Suppressor macrophage treated with lipopolysaccharide for 4 hours (primary cell): ENCODE measurements around the gene DCLK1.
"Not testable (repeated sequence)": the region's sequence is repeated elsewhere in the genome, so short reads cannot be mapped to it uniquely, and the experiment has no call there.

Source experiments
- DNase-seq: peaks from one replicate; pipeline ENCODE4 v3.0.0-alpha.2; 2020

DCLK1 gene

GRCh38 chr13:36031490-36031889 is 99.7 kb downstream of the DCLK1 start:
- DNase-seq: no peak

GRCh38 chr13:36030670-36031331 is 100.4 kb downstream of the DCLK1 start:
- DNase-seq: peak; percentile 5

- no peak for DNase-seq
These were observed 102.0 kb downstream of the DCLK1 start for GRCh38 chr13:36029166-36029565.

DNA sequence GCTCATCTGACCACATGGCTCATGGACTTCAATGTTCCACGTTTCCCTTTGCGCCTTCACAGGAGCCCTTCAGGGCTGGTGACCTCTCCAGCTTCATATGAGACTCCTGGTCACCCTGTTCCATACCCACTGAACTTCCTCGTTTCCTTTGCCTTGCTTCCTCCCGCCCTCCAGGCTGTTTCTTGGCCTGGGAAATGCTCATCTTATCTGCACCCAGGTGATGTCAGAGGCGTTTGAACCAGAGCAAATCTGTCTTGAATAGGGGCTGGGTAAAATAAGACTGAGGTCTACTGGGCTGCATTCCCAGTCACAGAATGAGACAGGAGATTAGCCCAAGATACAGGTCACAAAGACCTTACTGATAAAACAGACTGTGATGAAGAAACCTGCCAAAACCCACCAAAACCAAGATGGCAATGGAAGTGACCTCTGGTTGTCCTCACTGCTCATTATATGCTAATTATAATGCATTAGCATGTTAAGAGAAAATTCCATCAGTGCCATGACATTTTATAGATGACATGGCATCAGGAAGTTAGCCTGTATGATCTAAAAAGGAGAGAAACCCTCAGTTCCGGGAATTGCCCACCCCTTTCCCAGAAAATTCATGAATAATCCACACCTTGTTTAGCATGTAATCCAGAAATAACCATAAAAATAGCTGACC is 102.7 kb downstream of the DCLK1 start:
- no peak for DNase-seq

- no peak for DNase-seq
These were observed 104.7 kb downstream of the DCLK1 start for GRCh38 chr13:36026531-36026930.

DNA sequence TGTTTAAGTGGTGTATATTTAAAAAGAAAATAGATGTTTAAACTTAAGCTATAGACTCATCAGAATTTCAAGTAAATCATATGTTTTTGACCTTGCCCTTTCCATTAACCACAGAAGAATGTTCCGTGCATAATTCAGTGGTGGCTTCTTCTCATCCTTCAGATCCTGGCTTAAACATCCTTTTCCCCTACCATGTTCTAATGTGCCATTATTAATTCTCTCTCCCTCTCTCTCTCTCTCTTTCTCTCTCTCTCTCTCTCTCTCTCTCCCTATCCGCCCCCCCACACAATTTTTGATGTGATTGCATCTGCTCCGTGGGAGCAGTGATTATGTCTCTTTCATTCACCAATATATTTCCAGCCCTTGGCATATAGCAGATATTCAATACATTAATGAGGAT is 116.4 kb downstream of the DCLK1 start:
- no peak for DNase-seq

DNA sequence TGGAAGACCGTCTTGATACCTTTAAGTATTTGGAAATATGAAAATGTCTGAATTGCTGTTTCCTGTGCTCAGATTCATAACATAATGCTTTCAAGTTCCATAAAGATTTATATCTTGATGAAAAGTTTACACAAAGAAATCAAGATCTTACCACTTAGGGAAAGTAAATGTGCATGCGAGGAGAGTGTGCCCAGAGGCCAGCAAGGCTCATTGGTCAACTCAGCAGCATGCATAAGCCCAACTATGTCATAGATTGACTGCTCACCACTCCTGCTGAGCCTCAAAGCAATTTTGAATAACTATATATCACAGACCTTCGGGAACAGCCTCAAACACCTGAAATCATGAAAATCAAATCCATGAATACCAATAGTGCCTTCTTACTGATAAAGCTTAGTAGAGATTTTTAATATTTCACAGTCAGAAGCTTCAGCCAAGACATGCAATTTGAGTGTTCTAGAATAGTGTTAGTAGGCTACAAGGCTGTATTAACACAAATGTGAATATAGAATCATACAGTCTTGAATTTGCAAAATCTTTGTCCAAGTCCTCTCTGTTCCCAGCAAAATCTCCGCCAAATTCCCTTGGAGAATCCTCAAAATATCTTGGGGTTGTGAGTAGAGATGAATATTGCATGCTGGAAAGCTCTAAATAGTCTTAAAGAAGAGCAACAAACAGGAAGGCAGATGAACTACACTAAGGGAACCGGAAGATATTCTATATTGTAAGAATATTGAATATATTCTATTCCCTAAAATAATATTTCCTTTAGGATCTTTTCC is 124.1 kb downstream of the DCLK1 start:
- no peak for DNase-seq

DNA sequence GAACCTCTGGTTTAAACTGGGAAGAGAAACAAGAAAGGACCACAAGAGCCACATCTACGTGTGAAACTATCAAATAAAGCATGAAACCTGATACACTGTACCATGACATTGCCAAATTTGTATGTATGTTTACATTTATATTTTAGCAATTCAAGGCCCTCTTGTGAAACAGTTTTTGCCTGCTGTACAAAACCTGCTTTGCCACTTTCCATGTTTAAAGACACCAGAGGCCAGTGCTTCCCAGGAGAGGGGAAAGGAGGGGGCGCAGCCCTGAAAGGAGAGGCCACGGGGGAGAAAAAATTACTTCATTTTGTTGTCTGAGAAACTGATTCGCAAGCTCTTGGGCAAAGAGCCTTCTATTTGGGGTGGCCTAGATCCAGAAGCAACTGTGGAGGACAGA is 124.8 kb downstream of the DCLK1 start:
- DNase-seq: no peak

DNA sequence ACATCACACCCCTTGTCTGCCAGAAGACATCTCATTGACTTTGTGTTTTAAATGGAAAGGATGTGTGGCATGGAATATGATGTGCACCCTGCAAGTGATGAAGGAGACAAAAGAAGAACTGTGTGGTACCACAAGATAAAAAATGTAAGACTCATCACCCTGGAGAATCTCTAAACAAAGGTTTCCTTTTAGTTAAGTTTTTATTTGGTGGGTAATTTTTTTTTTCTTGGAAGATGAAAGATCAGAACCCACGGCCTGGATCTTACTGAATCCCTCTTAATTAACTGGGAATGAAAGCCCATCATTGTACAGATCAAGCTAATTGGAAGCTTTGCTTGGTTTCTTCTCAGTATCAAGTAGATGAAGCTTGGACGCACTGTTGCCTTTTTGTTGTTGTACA is 129.6 kb downstream of the DCLK1 start:
- no peak for DNase-seq

- no peak for DNase-seq
These were observed 131.2 kb downstream of the DCLK1 start for GRCh38 chr13:36000028-36000427.

DNA sequence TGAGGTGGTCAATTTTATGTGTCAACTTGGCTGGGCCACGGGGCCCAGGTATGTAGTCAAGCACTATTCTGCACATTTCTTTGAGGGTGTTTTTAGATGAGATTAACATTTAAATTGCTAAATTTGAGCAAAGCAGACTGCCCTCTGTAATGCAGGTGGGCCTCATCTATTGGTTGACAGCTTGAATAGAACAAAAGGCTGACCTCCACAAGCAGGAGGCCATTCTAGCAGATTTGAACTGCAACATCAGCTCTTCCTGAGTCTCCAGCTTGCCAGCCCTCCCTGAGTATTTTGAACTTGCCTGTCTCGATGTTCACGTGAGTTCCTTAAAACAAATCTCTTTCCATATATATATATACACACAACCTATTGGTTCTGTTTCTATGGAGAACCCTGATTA is 134.8 kb downstream of the DCLK1 start:
- DNase-seq: no peak

- no peak for DNase-seq
These were observed 136.0 kb downstream of the DCLK1 start for GRCh38 chr13:35995136-35995535.

- no peak for DNase-seq
These were observed 136.8 kb downstream of the DCLK1 start for GRCh38 chr13:35994131-35994966.

DNA sequence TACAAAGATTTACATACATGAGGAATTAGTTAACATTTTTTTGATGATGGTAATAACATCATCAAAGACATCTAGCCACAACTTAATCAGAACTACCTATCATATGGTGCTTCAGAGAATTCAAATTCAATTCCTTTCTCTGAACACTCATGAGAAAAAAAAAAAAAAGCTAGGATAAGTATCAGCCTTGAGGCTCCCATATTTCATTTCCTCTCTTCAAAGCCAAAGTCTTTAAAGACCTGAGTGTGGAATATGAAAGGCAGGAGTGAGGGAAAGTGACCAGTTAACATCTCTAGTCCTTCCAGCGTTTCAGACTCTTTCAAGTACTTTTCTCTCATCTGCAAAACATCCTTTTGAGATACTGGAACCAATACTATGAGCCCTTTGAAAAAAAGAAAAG is 137.5 kb downstream of the DCLK1 start:
- DNase-seq: no peak

- DNase-seq: peak; percentile 40
These were observed 138.2 kb downstream of the DCLK1 start for GRCh38 chr13:35992964-35993363.

GRCh38 chr13:35990196-35990595 is 141.0 kb downstream of the DCLK1 start:
- DNase-seq: no peak

GRCh38 chr13:35988648-35989081 is 142.5 kb downstream of the DCLK1 start:
- DNase-seq: no peak

GRCh38 chr13:35987572-35988513 is 143.3 kb downstream of the DCLK1 start:
- no peak for DNase-seq

- no peak for DNase-seq
These were observed 146.3 kb downstream of the DCLK1 start for GRCh38 chr13:35984776-35985453.

DNA sequence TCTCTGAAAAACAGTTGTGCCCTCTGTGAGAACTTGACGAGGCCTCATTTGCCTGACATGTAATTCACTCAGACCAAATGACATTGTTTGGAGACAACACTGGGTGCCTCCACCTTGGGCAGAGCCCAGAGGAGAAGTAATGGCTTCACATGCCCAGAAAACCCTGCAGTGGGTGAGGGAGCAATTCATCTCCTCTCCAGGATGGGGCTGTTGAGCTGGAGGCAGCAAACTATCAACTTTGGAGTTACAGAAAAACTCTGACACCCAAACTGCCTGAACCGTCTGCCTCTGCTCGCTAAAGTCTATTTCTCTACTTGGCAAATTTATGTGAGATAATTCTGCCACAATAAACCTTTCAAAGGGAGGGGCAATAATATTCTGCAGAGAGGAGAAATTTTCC is 146.9 kb downstream of the DCLK1 start:
- no peak for DNase-seq

- not testable (repeated sequence) for DNase-seq
These were observed 147.5 kb downstream of the DCLK1 start for GRCh38 chr13:35983703-35984102.
